CD14-positive monocyte (primary cell): ENCODE results near the gene SLC25A31. TPM values are rescaled to one million over a fixed set of nuclear protein-coding genes. Genes with fewer than 3 reads are reported as not detected.

Experiments
- DNase-seq, 3 donors: peaks; one replicate each; pipeline ENCODE4 v3.0.0-alpha.2; 2011 to 2022
- H2AFZ ChIP-seq: 2 replicates; pipeline ENCODE4 v1.6.0; 2012; ENCODE audit warnings: mild to moderate bottlenecking, low read depth, low read length, inconsistent platforms; ENCODE audit not compliant: insufficient read depth, poor library complexity, severe bottlenecking
- H3K27ac ChIP-seq, 2 donors: 1 replicate in 1 of 2; 2 replicates in 1 of 2; pipeline ENCODE4 v1.5.1; 2012 to 2013; ENCODE audit warnings: low read length in 2 of 2, control low read depth in 1 of 2, inconsistent platforms in 1 of 2, low read depth in 1 of 2, mild to moderate bottlenecking in 1 of 2
- H3K27me3 ChIP-seq, 2 donors: one replicate each; pipeline versions ENCODE4 v1.6.0 to v1.6.1; 2011 to 2013; ENCODE audit warnings: low read length in 2 of 2; ENCODE audit not compliant: control insufficient read depth in 2 of 2, insufficient read depth in 2 of 2
- H3K36me3 ChIP-seq, 2 donors: replicated peaks in 1 of 2; 1 replicate in 1 of 2; 2 replicates in 1 of 2; pipeline versions ENCODE4 v1.5.1 to v1.6.1; 2012 to 2013; ENCODE audit warnings: low read length in 2 of 2, control low read depth in 1 of 2, inconsistent platforms in 1 of 2, mild to moderate bottlenecking in 1 of 2; ENCODE audit not compliant: insufficient read depth in 2 of 2, control insufficient read depth in 1 of 2
- H3K4me1 ChIP-seq, 2 donors: 1 replicate in 1 of 2; 2 replicates in 1 of 2; pipeline versions ENCODE4 v1.5.1 to v1.6.1; 2012 to 2013; ENCODE audit warnings: low read length in 2 of 2, control low read depth in 1 of 2, inconsistent platforms in 1 of 2, mild to moderate bottlenecking in 1 of 2, moderate library complexity in 1 of 2; ENCODE audit not compliant: insufficient read depth in 2 of 2, control insufficient read depth in 1 of 2
- H3K4me2 ChIP-seq: replicated peaks from 2 replicates; pipeline ENCODE3; 2012; ENCODE audit warnings: low read length, moderate library complexity, mild to moderate bottlenecking; ENCODE audit not compliant: poor library complexity, severe bottlenecking; ENCODE audit errors: extremely low read depth
- H3K4me3 ChIP-seq, 3 experiments: fragments of 200-600 bp in 1 of 3; sonication (generic) in 1 of 3; replicated peaks in 1 of 3; 1 replicate in 2 of 3; 2 replicates in 1 of 3; pipeline ENCODE4 v1.5.1; 2011 to 2013; ENCODE audit warnings: low read length in 3 of 3, mild to moderate bottlenecking in 3 of 3, control low read depth in 2 of 3, low read depth in 2 of 3, inconsistent platforms in 1 of 3, moderate library complexity in 1 of 3
- H3K79me2 ChIP-seq: 2 replicates; pipeline ENCODE4 v1.6.0; 2012; ENCODE audit warnings: mild to moderate bottlenecking, control low read depth, inconsistent platforms, low read length, moderate library complexity; ENCODE audit not compliant: insufficient read depth
- H3K9ac ChIP-seq: 2 replicates; pipeline ENCODE4 v1.6.0; 2017; ENCODE audit warnings: low read length, mild to moderate bottlenecking; ENCODE audit not compliant: insufficient read depth, poor library complexity, severe bottlenecking
- H3K9me3 ChIP-seq, 2 donors: replicated peaks in 1 of 2; 1 replicate in 1 of 2; 2 replicates in 1 of 2; pipeline versions ENCODE4 v1.5.1 to v1.6.1; 2012 to 2013; ENCODE audit warnings: low read length in 2 of 2, control low read depth in 1 of 2; ENCODE audit not compliant: control insufficient read depth in 1 of 2, insufficient read depth in 1 of 2
- H4K20me1 ChIP-seq: 2 replicates; pipeline ENCODE4 v1.6.0; 2012; ENCODE audit warnings: mild to moderate bottlenecking, low read length, control low read depth, moderate library complexity; ENCODE audit not compliant: insufficient read depth
- H3K27ac Mint-ChIP-seq, 7 donors: one replicate each; pipeline ENCODE4 v1.8.0; 2020; ENCODE audit warnings: mild to moderate bottlenecking in 7 of 7, mixed read lengths in 7 of 7, moderate library complexity in 6 of 7, inconsistent platforms in 2 of 7
- H3K27me3 Mint-ChIP-seq, 3 donors: one replicate each; pipeline ENCODE4 v1.8.0; 2021 to 2022; ENCODE audit warnings: low read depth in 3 of 3, mild to moderate bottlenecking in 3 of 3, mixed read lengths in 3 of 3, moderate library complexity in 3 of 3, inconsistent platforms in 1 of 3
- H3K36me3 Mint-ChIP-seq, 2 donors: one replicate each; pipeline ENCODE4 v1.8.0; 2020; ENCODE audit warnings: mixed read lengths in 2 of 2, inconsistent platforms in 1 of 2, mild to moderate bottlenecking in 1 of 2
- H3K4me1 Mint-ChIP-seq: one replicate; pipeline ENCODE4 v1.8.0; 2020; ENCODE audit warnings: mild to moderate bottlenecking, mixed read lengths
- H3K4me3 Mint-ChIP-seq, 2 donors: one replicate each; pipeline ENCODE4 v1.8.0; 2020; ENCODE audit warnings: mild to moderate bottlenecking in 2 of 2, mixed read lengths in 2 of 2, moderate library complexity in 1 of 2
- H3K9me3 Mint-ChIP-seq, 7 donors: one replicate each; pipeline ENCODE4 v1.8.0; 2020 to 2022; ENCODE audit warnings: mixed read lengths in 7 of 7, mild to moderate bottlenecking in 6 of 7, moderate library complexity in 6 of 7, inconsistent platforms in 2 of 7
- WGBS: methylation state at CpG from one replicate; pipeline ENCODE4 v1.1.5; 2013; ENCODE audit warnings: missing lambda C conversion rate; ENCODE audit not compliant: insufficient coverage; 5-methylcytosine and 5-hydroxymethylcytosine counted together
- intact Hi-C, 2 donors: fragments of 100-400 bp; cut with micrococcal nuclease; formaldehyde crosslinking; loops; one replicate each; pipeline versions ENCODE4 v1.15.0 to v1.15.1; 2023
- polyA plus RNA-seq, 3 donors: library from polyadenylated mRNA; depleted of rRNA in 1 of 3; unstranded in 2 of 3; stranded (reverse) in 1 of 3; fragments of 300-500 nt in 2 of 3; fragments of >200 nt in 1 of 3; fragmentation: Illumina TruSeq in 2 of 3; gene quantifications; 1 replicate in 2 of 3; 2 replicates in 1 of 3; pipeline ENCODE4 v1.2.3, GENCODE V29; 2012 to 2021
- TF ChIP-seq, protein P1 (sequence below): fragments of 200-600 bp; IDR thresholded peaks from one replicate; pipeline ENCODE4 v1.8.0; 2022; ENCODE audit warnings: antibody characterized with exemption, mild to moderate bottlenecking

The SLC25A31 gene
- polyA plus RNA-seq, 3 donors = not detected

DNA sequence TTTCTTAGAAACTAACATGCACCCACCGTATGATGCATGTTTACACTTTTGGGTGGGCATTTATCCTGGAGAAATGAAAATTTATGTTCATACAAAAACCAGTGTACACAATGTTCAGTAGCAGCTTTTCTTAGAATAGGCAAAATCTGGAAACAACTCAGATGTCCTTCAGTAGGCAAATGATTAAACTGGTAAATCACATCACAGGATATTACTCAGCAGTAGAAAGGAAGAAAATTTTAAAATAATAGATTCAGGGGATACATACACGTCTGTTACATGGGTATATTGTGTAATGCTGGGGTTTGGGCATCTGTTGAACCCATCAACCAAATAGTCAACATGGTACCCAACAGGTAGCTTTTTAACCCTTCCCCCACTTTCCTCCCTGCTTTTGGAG is 26.7 kb downstream of the SLC25A31 start:
- no peak overlapping the region for H2AFZ ChIP-seq
- H3K4me1 Mint-ChIP-seq = no peaks in the 10 kb centered on the region

GRCh38 chr4:127759228-127759820 is 29.1 kb downstream of the SLC25A31 start:
- Histone ChIP-seq H3K79me2 (no peaks in the 10 kb centered on the region), H3K27ac (no peak overlapping the region), H3K27me3 (no peaks in the 10 kb centered on the region), H3K36me3 (no peaks in the 10 kb centered on the region), H3K4me3 (no peak overlapping the region), H3K9me3 (no peaks in the 10 kb centered on the region), H3K9ac (no peak overlapping the region), H2AFZ (no peak overlapping the region), H3K4me2 (no peak overlapping the region), H4K20me1 (no peaks in the 10 kb centered on the region), H3K4me1 (no peaks in the 10 kb centered on the region)
- H3K4me3 Mint-ChIP-seq = no peak overlapping the region
- TF ChIP-seq, protein P1, sequence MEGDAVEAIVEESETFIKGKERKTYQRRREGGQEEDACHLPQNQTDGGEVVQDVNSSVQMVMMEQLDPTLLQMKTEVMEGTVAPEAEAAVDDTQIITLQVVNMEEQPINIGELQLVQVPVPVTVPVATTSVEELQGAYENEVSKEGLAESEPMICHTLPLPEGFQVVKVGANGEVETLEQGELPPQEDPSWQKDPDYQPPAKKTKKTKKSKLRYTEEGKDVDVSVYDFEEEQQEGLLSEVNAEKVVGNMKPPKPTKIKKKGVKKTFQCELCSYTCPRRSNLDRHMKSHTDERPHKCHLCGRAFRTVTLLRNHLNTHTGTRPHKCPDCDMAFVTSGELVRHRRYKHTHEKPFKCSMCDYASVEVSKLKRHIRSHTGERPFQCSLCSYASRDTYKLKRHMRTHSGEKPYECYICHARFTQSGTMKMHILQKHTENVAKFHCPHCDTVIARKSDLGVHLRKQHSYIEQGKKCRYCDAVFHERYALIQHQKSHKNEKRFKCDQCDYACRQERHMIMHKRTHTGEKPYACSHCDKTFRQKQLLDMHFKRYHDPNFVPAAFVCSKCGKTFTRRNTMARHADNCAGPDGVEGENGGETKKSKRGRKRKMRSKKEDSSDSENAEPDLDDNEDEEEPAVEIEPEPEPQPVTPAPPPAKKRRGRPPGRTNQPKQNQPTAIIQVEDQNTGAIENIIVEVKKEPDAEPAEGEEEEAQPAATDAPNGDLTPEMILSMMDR = no peak
- H3K4me1 Mint-ChIP-seq = no peaks in the 10 kb centered on the region
- WGBS = no CpG with 5 or more reads among the region's 2 CpGs
- no peak overlapping the region for H3K27ac Mint-ChIP-seq
- DNase-seq = no peak
- H3K9me3 Mint-ChIP-seq = peaks cover 2 to 17% (median 7%) of the 10 kb centered on the region in 7 donors
- intact Hi-C loops = no loop called here
- H3K36me3 Mint-ChIP-seq = no peaks in the 10 kb centered on the region
- H3K27me3 Mint-ChIP-seq = no peaks in the 10 kb centered on the region

More for the DNA sequence above, 26.7 kb downstream of the SLC25A31 start:
- intact Hi-C loops = no loop called here
- no peak overlapping the region for H3K9ac ChIP-seq
- TF ChIP-seq, protein P1 = no peak
- H3K4me1 ChIP-seq = no peaks in the 10 kb centered on the region
- H3K79me2 ChIP-seq = no peaks in the 10 kb centered on the region
- no peak overlapping the region for H3K4me3 Mint-ChIP-seq
- H3K9me3 ChIP-seq = no peaks in the 10 kb centered on the region
- no CpG with 5 or more reads among the region's 2 CpGs for WGBS
- no peak overlapping the region for H3K27ac ChIP-seq
- H4K20me1 ChIP-seq = no peaks in the 10 kb centered on the region
- H3K36me3 ChIP-seq = no peaks in the 10 kb centered on the region
- H3K4me3 ChIP-seq = no peak overlapping the region
- no peaks in the 10 kb centered on the region for H3K36me3 Mint-ChIP-seq
- H3K27me3 Mint-ChIP-seq = no peaks in the 10 kb centered on the region
- no peaks in the 10 kb centered on the region for H3K27me3 ChIP-seq
- peaks cover 2 to 17% (median 7%) of the 10 kb centered on the region in 7 donors for H3K9me3 Mint-ChIP-seq
- H3K27ac Mint-ChIP-seq = no peak overlapping the region
- H3K4me2 ChIP-seq = no peak overlapping the region
- DNase-seq = no peak
